ENCODE measurements around the gene PPP2R3B. TPM values are rescaled to one million over a fixed set of nuclear protein-coding genes. Genes with fewer than 3 reads are reported as not detected.

Gene PPP2R3B
- total and polyA plus RNA-seq, 2 of the 13 experiments (the other 11 are each of a cell fraction or from before 2014, with no cell fraction given): 17.0 to 21.4 TPM

DNA sequence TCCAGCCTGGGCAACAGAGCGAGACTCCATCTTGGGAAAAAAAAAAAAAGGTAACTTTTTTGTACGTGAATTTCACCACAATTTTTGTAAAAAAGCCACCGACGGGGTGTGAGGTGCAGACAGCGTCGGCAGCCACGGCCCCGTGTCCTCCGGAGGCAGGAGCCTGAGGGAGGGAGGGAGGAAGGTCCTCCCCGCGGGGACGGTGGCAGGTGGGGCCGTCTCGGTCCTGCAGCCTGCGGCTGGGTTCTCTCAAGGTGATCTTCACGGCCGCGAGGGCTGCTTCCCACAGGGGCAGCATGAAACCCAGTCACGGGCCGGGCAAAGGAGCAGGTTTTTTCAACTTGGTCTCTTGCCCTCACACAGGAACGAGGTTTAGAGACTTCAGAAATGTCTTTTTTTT is 91.6 kb downstream of the PPP2R3B start:
- POLR2A ChIA-PET: no interaction called here
- CTCF ChIA-PET (ENCODE audit: low intra/inter-chr PET ratio, low total read pairs): no interaction called here
- Histone ChIP-seq H3K36me3 (replicated peaks in 1 of 2; ENCODE audit: control insufficient read depth in 1 of 2, insufficient read depth in 2 of 2, low read length in 2 of 2) (peaks cover 22 to 49% of the 10 kb centered on the region in 2 experiments), H3K9me3 (ENCODE audit: low read length) (no peaks in the 10 kb centered on the region), H3K9ac (ENCODE audit: insufficient read depth, low read depth, low read length) (no peak overlapping the region), H2AFZ (ENCODE audit: low read length) (no peak overlapping the region), H3K79me2 (ENCODE audit: insufficient read depth, low read length) (no peaks in the 10 kb centered on the region), H3K4me3 (replicated peaks in 1 of 3; ENCODE audit: insufficient read depth in 1 of 3, low read depth in 2 of 3, low read length in 3 of 3) (no peak overlapping the region), H3K4me1 (ENCODE audit: insufficient read depth, low read length) (no peaks in the 10 kb centered on the region), H3K4me2 (ENCODE audit: low read depth, low read length) (no peak overlapping the region), H3K27ac (ENCODE audit: extremely low read length, insufficient read depth, low read length) (no peak overlapping the region), H4K20me1 (ENCODE audit: insufficient read depth, low read length) (peaks cover 36% of the 10 kb centered on the region; the same call in 1 of the 2 replicates), H3K27me3 (ENCODE audit: control insufficient read depth in 1 of 2, insufficient read depth in 2 of 2, low read length in 2 of 2) (no peaks in the 10 kb centered on the region)
- ATAC-seq (no peak), DNase-seq (ENCODE audit: low spot score) (no peak), FAIRE-seq (no peak)
- intact Hi-C loops (cut with micrococcal nuclease; ENCODE audit: unreplicated experiment): no loop called here
- BruUV-seq (replicated peaks): no TSS peak
- TF ChIP-seq RBFOX2 (IDR thresholded peaks at IDR 0.05; ENCODE audit: low read depth, low read length) (peak; percentile 88), PRPF4 (IDR thresholded peaks at IDR 0.05; ENCODE audit: low read depth, low read length, poor library complexity, severe bottlenecking) (peak; percentile 12), ZNF768 (CRISPR knock-in tag; IDR thresholded peaks at IDR 0.05) (no peak), AGO2 (optimal IDR thresholded peaks at IDR 0.05; ENCODE audit: low read depth, low read length) (peak; percentile 89), POLR2G (IDR thresholded peaks at IDR 0.05; ENCODE audit: low read depth, low read length) (peak; percentile 26; the same call in 1 of the 2 replicates), RBM22 (optimal IDR thresholded peaks at IDR 0.05; ENCODE audit: low read length) (peak; percentile 67), POLR2AphosphoS5 (IDR thresholded peaks at IDR 0.05; ENCODE audit: low read depth, low read length) (0 out of 2 replicates have a peak, but pooled peaks have one; percentile 28), ZBTB38 (CRISPR knock-in tag; IDR thresholded peaks at IDR 0.05) (peak; percentile 38; the same call in 1 of the 2 replicates), ZKSCAN8 (CRISPR knock-in tag; IDR thresholded peaks at IDR 0.05; ENCODE audit: borderline replicate concordance) (no peak), POLR2A (IDR thresholded peaks at IDR 0.05; ENCODE audit: insufficient read depth in 1 of 2, low read depth in 2 of 2, low read length in 2 of 2) (0 out of 4 replicates have a peak, but pooled peaks of 1 of the 2 experiments have one; percentile 17)
- TF ChIP-seq, protein P1, sequence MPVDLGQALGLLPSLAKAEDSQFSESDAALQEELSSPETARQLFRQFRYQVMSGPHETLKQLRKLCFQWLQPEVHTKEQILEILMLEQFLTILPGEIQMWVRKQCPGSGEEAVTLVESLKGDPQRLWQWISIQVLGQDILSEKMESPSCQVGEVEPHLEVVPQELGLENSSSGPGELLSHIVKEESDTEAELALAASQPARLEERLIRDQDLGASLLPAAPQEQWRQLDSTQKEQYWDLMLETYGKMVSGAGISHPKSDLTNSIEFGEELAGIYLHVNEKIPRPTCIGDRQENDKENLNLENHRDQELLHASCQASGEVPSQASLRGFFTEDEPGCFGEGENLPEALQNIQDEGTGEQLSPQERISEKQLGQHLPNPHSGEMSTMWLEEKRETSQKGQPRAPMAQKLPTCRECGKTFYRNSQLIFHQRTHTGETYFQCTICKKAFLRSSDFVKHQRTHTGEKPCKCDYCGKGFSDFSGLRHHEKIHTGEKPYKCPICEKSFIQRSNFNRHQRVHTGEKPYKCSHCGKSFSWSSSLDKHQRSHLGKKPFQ (CRISPR knock-in tag; IDR thresholded peaks at IDR 0.05; ENCODE audit: insufficient replicate concordance): no peak
- in situ Hi-C loops (cut with HindIII; ENCODE audit: extremely low pct_ligation_motif_present, low pct_unique_long_range_greater_than_20kb): no loop called here
- 97% methylated on average over 18 of the region's 21 CpGs for WGBS (ENCODE audit: low lambda C conversion rate)

Measured in HepG2 (cell line).